ENCODE results near the gene DUOXA1. TPM values are rescaled to one million over a fixed set of nuclear protein-coding genes. Genes with fewer than 3 reads are reported as not detected.

DUOXA1 gene
- total RNA-seq, 1 experiment from 2014 or later, result not detected

DNA sequence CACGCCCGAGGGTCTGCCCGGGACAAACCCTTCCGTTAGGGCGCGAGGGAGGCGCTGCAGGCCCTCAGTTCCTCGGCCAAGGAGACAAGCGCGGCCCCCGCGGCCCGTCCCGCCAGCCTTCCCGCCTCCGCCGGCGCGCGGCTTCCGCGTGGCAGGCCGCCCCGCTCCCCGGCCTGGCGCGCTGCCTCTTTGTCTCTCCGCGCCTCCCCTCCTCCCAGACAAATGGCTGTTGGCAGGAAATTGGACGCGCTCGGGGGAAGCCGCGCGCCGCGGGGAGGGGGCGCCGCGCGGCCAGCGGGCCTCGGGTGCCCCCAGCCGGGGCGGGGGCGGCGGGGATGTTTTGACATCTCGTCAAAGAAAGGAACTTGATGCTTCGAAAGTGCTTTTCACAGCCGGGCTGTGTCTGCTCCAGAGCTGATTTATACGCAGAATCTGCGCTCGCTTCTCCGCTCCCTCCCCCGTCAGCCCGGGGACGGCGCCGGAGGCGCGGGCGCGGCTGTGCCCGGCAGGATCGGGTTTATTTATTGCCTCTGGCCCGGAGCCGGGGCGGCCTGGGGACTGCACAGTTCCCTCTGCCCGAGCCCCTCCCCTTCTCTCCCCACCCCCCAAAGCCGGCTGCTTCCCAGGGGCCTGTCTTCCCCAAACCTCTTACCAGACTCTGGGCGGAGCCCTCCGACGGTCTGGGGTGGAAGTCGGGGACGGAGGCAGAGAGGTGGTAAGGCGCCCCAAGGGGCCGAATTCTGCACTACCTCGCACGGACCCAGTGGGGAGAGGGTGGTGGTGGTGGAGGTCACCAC is 37.4 kb upstream of the DUOXA1 start:
- Histone ChIP-seq H3K4me3 (ENCODE audit: low read length) (peak overlapping the region; percentile 75), H4K20me1 (ENCODE audit: low read length) (no peaks in the 10 kb centered on the region), H3K79me2 (ENCODE audit: low read length) (no peaks in the 10 kb centered on the region), H2AFZ (ENCODE audit: low read length) (peak overlapping the region; percentile 92), H3K4me1 (ENCODE audit: insufficient read depth, low read length) (peaks cover 20% of the 10 kb centered on the region), H3K36me3 (ENCODE audit: low read depth, low read length) (no peaks in the 10 kb centered on the region), H3F3A (ENCODE audit: low read length, unreplicated experiment) (no peaks in the 10 kb centered on the region), H3K9me3 (ENCODE audit: low read length) (no peaks in the 10 kb centered on the region), H3K4me2 (ENCODE audit: low read length) (peak overlapping the region; percentile 94), H3K27ac (ENCODE audit: low read length) (peak overlapping the region; percentile 63), H3K9me2 (replicated peaks; ENCODE audit: low read length) (no peaks in the 10 kb centered on the region), H3K9ac (ENCODE audit: low read length) (peak overlapping the region; percentile 95), H3K27me3 (ENCODE audit: low read length) (no peaks in the 10 kb centered on the region)
- DNase-seq (peak; percentile 82), ATAC-seq (peak; percentile 80)
- CTCF ChIA-PET, result interaction anchor here (0.5 kb wide), 1 partner anchor 9 kb away, joined by 9 read pairs; no protein-coding TSS in a partner anchor
- intact Hi-C loops (cut with micrococcal nuclease), result loop anchor here (1.0 to 10.0 kb wide), 2 partner anchors 31 to 288 kb away; no protein-coding TSS in a partner anchor
- no peak for TF ChIP-seq EZH2phosphoT487 (IDR thresholded peaks at IDR 0.05; ENCODE audit: borderline replicate concordance, low read length)
- TF ChIP-seq, protein P1, sequence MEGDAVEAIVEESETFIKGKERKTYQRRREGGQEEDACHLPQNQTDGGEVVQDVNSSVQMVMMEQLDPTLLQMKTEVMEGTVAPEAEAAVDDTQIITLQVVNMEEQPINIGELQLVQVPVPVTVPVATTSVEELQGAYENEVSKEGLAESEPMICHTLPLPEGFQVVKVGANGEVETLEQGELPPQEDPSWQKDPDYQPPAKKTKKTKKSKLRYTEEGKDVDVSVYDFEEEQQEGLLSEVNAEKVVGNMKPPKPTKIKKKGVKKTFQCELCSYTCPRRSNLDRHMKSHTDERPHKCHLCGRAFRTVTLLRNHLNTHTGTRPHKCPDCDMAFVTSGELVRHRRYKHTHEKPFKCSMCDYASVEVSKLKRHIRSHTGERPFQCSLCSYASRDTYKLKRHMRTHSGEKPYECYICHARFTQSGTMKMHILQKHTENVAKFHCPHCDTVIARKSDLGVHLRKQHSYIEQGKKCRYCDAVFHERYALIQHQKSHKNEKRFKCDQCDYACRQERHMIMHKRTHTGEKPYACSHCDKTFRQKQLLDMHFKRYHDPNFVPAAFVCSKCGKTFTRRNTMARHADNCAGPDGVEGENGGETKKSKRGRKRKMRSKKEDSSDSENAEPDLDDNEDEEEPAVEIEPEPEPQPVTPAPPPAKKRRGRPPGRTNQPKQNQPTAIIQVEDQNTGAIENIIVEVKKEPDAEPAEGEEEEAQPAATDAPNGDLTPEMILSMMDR (conservative IDR thresholded peaks at IDR 0.05; ENCODE audit: low read depth, low read length), result peak; percentile 70
- no peak for TF ChIP-seq EZH2 (IDR thresholded peaks at IDR 0.05; ENCODE audit: low read length, unreplicated experiment)
- no TSS peak for BruUV-seq (replicated peaks)
- POLR2A ChIA-PET (ENCODE audit: unreplicated experiment), result no interaction called here

DNA sequence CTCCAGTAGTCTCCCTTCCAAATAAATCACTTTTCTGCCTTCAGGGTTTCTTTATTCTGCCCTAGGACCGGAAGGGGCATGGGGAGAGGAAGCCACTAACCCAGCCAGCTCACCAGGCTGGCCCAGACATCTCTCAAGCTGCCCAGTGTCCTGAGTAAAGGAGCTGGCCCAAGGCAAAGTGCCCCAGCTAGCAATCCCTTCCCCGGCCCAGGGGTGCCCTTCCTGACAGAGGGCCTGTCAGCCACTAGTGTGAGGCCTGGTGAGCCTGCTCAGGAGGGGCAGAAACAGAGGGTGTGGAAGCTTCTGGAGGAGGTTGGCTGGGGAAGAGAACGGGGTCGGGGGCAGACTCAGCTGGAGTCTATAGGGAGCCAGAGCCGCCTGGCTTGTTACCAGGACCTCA is 35.9 kb upstream of the DUOXA1 start:
- TF ChIP-seq, protein P1 (conservative IDR thresholded peaks at IDR 0.05; ENCODE audit: low read depth, low read length), result no peak
- TF ChIP-seq EZH2 (IDR thresholded peaks at IDR 0.05; ENCODE audit: low read length, unreplicated experiment) (no peak), EZH2phosphoT487 (IDR thresholded peaks at IDR 0.05; ENCODE audit: borderline replicate concordance, low read length) (no peak)
- DNase-seq, result no peak
- Histone ChIP-seq H3K4me2 (ENCODE audit: low read length) (no peak overlapping the region), H3K9ac (ENCODE audit: low read length) (no peak overlapping the region), H3K36me3 (ENCODE audit: low read depth, low read length) (no peaks in the 10 kb centered on the region), H3K27me3 (ENCODE audit: low read length) (no peaks in the 10 kb centered on the region), H3K79me2 (ENCODE audit: low read length) (no peaks in the 10 kb centered on the region), H4K20me1 (ENCODE audit: low read length) (no peaks in the 10 kb centered on the region), H3K4me3 (ENCODE audit: low read length) (no peak overlapping the region), H3K9me2 (replicated peaks; ENCODE audit: low read length) (no peaks in the 10 kb centered on the region), H2AFZ (ENCODE audit: low read length) (no peak overlapping the region), H3K27ac (ENCODE audit: low read length) (no peak overlapping the region), H3F3A (ENCODE audit: low read length, unreplicated experiment) (no peaks in the 10 kb centered on the region), H3K4me1 (ENCODE audit: insufficient read depth, low read length) (peaks cover 21% of the 10 kb centered on the region), H3K9me3 (ENCODE audit: low read length) (no peaks in the 10 kb centered on the region)
- no peak for ATAC-seq
- no TSS peak for BruUV-seq (replicated peaks)
- POLR2A ChIA-PET (ENCODE audit: unreplicated experiment), result no interaction called here
- intact Hi-C loops (cut with micrococcal nuclease), result loop anchor here (10.0 kb wide), 1 partner anchor 289 kb away; no protein-coding TSS in a partner anchor
- CTCF ChIA-PET, result interaction anchor here (1.5 kb wide), 1 partner anchor 40 kb away, joined by 3 read pairs; no protein-coding TSS in a partner anchor

DNA sequence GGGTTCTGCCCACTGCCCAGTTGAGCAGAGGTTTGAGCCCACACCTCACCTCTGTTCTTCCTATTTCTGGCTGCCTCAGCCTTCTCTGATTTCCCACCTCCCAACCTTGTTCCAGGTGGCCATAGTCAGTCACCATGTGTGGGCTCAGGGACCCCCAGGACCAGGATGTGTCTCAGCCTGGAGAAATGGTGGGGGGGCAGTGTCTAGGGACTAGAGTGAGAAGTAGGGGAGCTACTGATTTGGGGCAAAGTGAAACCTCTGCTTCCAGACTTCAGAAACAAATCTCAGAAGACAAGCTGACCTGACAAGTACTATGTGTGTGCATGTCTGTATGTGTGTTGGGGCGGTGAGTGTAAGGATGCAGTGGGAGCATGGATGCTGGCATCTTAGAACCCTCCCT is 35.2 kb upstream of the DUOXA1 start:
- peaks cover 21% of the 10 kb centered on the region for H3K4me1 ChIP-seq (ENCODE audit: insufficient read depth, low read length)
- no peak for DNase-seq
- H3K36me3 ChIP-seq (ENCODE audit: low read depth, low read length), result no peaks in the 10 kb centered on the region
- H3K4me2 ChIP-seq (ENCODE audit: low read length), result no peak overlapping the region
- no peak overlapping the region for H3K9ac ChIP-seq (ENCODE audit: low read length)
- H3K9me2 ChIP-seq (replicated peaks; ENCODE audit: low read length), result no peaks in the 10 kb centered on the region
- H3K4me3 ChIP-seq (ENCODE audit: low read length), result no peak overlapping the region
- no peaks in the 10 kb centered on the region for H4K20me1 ChIP-seq (ENCODE audit: low read length)
- no peaks in the 10 kb centered on the region for H3F3A ChIP-seq (ENCODE audit: low read length, unreplicated experiment)
- no peak overlapping the region for H3K27ac ChIP-seq (ENCODE audit: low read length)
- CTCF ChIA-PET, result interaction anchor here (1.5 kb wide), 1 partner anchor 40 kb away, joined by 3 read pairs; no protein-coding TSS in a partner anchor
- ATAC-seq, result no peak
- H2AFZ ChIP-seq (ENCODE audit: low read length), result no peak overlapping the region
- intact Hi-C loops (cut with micrococcal nuclease), result loop anchor here (10.0 kb wide), 1 partner anchor 290 kb away; no protein-coding TSS in a partner anchor
- no peaks in the 10 kb centered on the region for H3K79me2 ChIP-seq (ENCODE audit: low read length)
- POLR2A ChIA-PET (ENCODE audit: unreplicated experiment), result no interaction called here
- no peaks in the 10 kb centered on the region for H3K9me3 ChIP-seq (ENCODE audit: low read length)
- BruUV-seq (replicated peaks), result no TSS peak
- TF ChIP-seq EZH2phosphoT487 (IDR thresholded peaks at IDR 0.05; ENCODE audit: borderline replicate concordance, low read length) (no peak), EZH2 (IDR thresholded peaks at IDR 0.05; ENCODE audit: low read length, unreplicated experiment) (no peak)
- TF ChIP-seq, protein P1 (conservative IDR thresholded peaks at IDR 0.05; ENCODE audit: low read depth, low read length), result no peak
- no peaks in the 10 kb centered on the region for H3K27me3 ChIP-seq (ENCODE audit: low read length)

Data from PC-3 (cell line).